Osteocyte (in vitro differentiated cells): ENCODE data around the gene TMX2. TPM values are rescaled to one million over a fixed set of nuclear protein-coding genes. Genes with fewer than 3 reads are reported as not detected.

ENCODE experiments used
- DNase-seq: peaks from one replicate; pipeline ENCODE4 v3.0.0; 2021; ENCODE audit warnings: mixed read lengths; ENCODE audit not compliant: unreplicated experiment; ENCODE audit errors: extremely low spot score
- H3K27ac Mint-ChIP-seq: one replicate; pipeline ENCODE4 v1.8.0; 2021; ENCODE audit warnings: mild to moderate bottlenecking, mixed read lengths; ENCODE audit not compliant: unreplicated experiment
- H3K27me3 Mint-ChIP-seq: one replicate; pipeline ENCODE4 v1.8.0; 2021; ENCODE audit warnings: mixed read lengths; ENCODE audit not compliant: unreplicated experiment
- H3K36me3 Mint-ChIP-seq: one replicate; pipeline ENCODE4 v1.8.0; 2021; ENCODE audit warnings: mixed read lengths; ENCODE audit not compliant: unreplicated experiment
- H3K4me1 Mint-ChIP-seq: one replicate; pipeline ENCODE4 v1.8.0; 2021; ENCODE audit warnings: mixed read lengths; ENCODE audit not compliant: unreplicated experiment
- H3K4me3 Mint-ChIP-seq: one replicate; pipeline ENCODE4 v1.8.0; 2021; ENCODE audit warnings: mild to moderate bottlenecking, moderate library complexity, mixed read lengths; ENCODE audit not compliant: unreplicated experiment
- H3K9me3 Mint-ChIP-seq: one replicate; pipeline ENCODE4 v1.8.0; 2021; ENCODE audit warnings: mixed read lengths; ENCODE audit not compliant: unreplicated experiment
- total RNA-seq: library from RNA; stranded (reverse); gene quantifications from 2 replicates; pipeline ENCODE4 v1.2.1, GENCODE V29; 2021
- TF ChIP-seq, protein P1 (sequence below): fragments of 200-600 bp; sonication (generic); IDR thresholded peaks from 2 replicates; pipeline ENCODE4 v1.5.0; 2021; ENCODE audit warnings: antibody characterized with exemption, mild to moderate bottlenecking, moderate library complexity

TMX2 gene
- total RNA-seq, 1 donor from 2014 or later: 62.2 TPM

- Mint-ChIP-seq H3K27me3 (no peaks in the 10 kb centered on the region), H3K27ac (peak within 1 kb of the TSS; percentile 100), H3K9me3 (no peaks in the 10 kb centered on the region), H3K4me3 (peak within 1 kb of the TSS; percentile 100), H3K4me1 (peaks cover 32% of the 10 kb centered on the region), H3K36me3 (peaks cover 2% of the 10 kb centered on the region)
- peak; percentile 93 for DNase-seq
- TF ChIP-seq, protein P1, sequence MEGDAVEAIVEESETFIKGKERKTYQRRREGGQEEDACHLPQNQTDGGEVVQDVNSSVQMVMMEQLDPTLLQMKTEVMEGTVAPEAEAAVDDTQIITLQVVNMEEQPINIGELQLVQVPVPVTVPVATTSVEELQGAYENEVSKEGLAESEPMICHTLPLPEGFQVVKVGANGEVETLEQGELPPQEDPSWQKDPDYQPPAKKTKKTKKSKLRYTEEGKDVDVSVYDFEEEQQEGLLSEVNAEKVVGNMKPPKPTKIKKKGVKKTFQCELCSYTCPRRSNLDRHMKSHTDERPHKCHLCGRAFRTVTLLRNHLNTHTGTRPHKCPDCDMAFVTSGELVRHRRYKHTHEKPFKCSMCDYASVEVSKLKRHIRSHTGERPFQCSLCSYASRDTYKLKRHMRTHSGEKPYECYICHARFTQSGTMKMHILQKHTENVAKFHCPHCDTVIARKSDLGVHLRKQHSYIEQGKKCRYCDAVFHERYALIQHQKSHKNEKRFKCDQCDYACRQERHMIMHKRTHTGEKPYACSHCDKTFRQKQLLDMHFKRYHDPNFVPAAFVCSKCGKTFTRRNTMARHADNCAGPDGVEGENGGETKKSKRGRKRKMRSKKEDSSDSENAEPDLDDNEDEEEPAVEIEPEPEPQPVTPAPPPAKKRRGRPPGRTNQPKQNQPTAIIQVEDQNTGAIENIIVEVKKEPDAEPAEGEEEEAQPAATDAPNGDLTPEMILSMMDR: no peak
Observed at GRCh38 chr11:57761301-57762234, 49.2 kb downstream of the TMX2 start, which contains the start of gene CTNND1. TSS of gene CTNND1 (plus strand) at chr11:57761802. CDS start at chr11:57791479, 29,677 bp downstream.

DNA sequence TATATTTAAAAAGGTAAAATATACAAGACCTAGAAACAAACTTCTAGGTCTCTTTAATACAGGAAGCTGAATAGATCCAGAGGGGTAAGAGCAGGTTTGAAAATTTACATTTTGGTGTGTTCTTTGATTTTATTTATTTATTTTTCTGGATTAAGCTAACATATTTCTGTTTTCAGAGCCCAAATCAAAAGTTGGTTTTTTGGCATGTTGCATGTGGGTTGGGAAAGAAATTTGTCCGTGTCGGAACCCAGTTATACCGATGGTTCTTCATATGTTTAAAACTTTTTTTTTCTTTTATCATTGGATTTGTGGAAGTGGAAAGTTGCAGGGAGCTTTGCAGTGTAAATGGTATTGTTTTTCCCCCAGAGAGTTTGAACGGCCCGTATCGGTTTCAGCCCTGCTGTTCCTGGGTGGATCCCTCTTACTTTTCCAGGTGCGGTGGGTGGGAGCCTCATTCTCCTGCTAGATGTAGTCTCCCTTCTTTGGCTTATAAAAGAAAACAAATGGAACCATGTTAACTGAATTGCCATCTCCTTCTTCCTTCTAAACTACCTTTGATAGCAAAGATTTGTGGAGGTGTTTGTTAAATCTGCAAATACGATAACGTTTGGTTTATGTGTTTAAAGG is 50.0 kb downstream of the TMX2 start:
- Mint-ChIP-seq H3K27me3 (no peaks in the 10 kb centered on the region), H3K4me3 (peak overlapping the region; percentile 100), H3K4me1 (peaks cover 37% of the 10 kb centered on the region), H3K9me3 (no peaks in the 10 kb centered on the region), H3K36me3 (peaks cover 7% of the 10 kb centered on the region), H3K27ac (peak overlapping the region; percentile 100)
- TF ChIP-seq, protein P1: no peak
- DNase-seq: no peak

DNA sequence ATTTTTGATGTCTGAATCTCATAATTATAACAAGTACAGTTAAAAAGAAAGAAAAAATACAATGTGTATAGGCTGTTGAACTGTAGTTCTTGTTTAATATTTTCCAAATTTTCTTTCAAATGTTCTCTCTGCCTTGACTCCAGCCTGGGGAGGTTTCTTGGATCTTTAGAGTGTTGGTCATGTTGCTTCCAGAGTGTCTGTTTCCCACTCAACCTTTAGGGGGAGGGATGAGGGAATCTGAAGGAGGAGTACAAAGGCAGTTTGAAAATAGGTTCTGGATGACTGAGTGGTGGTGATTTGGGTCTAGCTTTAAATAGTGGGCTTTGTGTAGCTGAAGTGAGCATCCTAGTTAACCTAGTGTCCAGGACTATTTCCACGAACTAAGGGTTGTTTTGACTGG is 51.2 kb downstream of the TMX2 start:
- H3K27me3 Mint-ChIP-seq: no peaks in the 10 kb centered on the region
- TF ChIP-seq, protein P1: peak; percentile 46
- peaks cover 9% of the 10 kb centered on the region for H3K36me3 Mint-ChIP-seq
- peaks cover 40% of the 10 kb centered on the region for H3K4me1 Mint-ChIP-seq
- H3K27ac Mint-ChIP-seq: peak overlapping the region; percentile 100
- no peaks in the 10 kb centered on the region for H3K9me3 Mint-ChIP-seq
- no peak for DNase-seq
- peak overlapping the region; percentile 100 for H3K4me3 Mint-ChIP-seq

DNA sequence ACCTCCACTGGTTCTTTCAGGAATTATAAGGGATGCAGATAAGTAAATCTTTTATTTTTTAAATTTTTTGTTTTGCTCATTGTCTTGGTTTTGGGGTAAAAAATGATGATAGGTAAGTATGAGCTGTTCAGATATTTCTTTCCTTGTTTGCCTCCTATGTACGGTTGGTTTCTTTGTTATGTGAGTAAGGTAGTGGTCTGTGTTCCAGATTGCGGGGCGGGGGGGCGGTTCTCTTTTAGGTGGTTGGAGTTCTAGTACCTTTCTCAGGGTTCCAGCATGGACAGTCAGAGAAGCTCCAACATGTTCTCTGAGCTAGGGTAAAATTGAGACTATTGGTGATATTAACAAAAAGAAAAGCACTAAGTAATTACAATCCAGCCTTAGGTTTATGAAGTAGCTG is 51.6 kb downstream of the TMX2 start:
- TF ChIP-seq, protein P1: no peak
- peaks cover 40% of the 10 kb centered on the region for H3K4me1 Mint-ChIP-seq
- H3K27me3 Mint-ChIP-seq: no peaks in the 10 kb centered on the region

GRCh38 chr11:57764566-57764965 is 52.2 kb downstream of the TMX2 start:
- TF ChIP-seq, protein P1: no peak
- Mint-ChIP-seq H3K27ac (peak overlapping the region; percentile 100), H3K4me1 (peaks cover 43% of the 10 kb centered on the region)

More for the DNA sequence above, 51.6 kb downstream of the TMX2 start:
- Mint-ChIP-seq H3K27ac (peak overlapping the region; percentile 100), H3K4me3 (peak overlapping the region; percentile 100), H3K36me3 (peaks cover 9% of the 10 kb centered on the region), H3K9me3 (no peaks in the 10 kb centered on the region)
- no peak for DNase-seq

More at GRCh38 chr11:57764566-57764965, 52.2 kb downstream of the TMX2 start:
- H3K36me3 Mint-ChIP-seq: peaks cover 12% of the 10 kb centered on the region
- no peaks in the 10 kb centered on the region for H3K27me3 Mint-ChIP-seq
- H3K4me3 Mint-ChIP-seq: peak overlapping the region; percentile 100
- H3K9me3 Mint-ChIP-seq: no peaks in the 10 kb centered on the region
- no peak for DNase-seq
